Activated T-cell treated with anti-CD3 and anti-CD28 coated beads, Interleukin-2, amount 50 U/mL, for 4 hours (primary cell): Measurements from ENCODE around the gene WSCD2. TPM values are rescaled to one million over a fixed set of nuclear protein-coding genes. Genes with fewer than 3 reads are reported as not detected.

Source experiments
- ATAC-seq, 2 donors: fragments of 200-7000 bp; cut with Tn5 transposase; one replicate each; pipeline ENCODE4 v1.10.0; 2021
- DNase-seq: peaks from one replicate; pipeline ENCODE4 v3.0.0-alpha.2; 2020
- H3K27me3 Mint-ChIP-seq: one replicate; pipeline ENCODE4 v1.8.0; 2021; ENCODE audit warnings: low read depth, mixed read lengths
- H3K36me3 Mint-ChIP-seq: one replicate; pipeline ENCODE4 v1.8.0; 2022; ENCODE audit warnings: mixed read lengths; ENCODE audit not compliant: insufficient read depth
- H3K4me1 Mint-ChIP-seq: one replicate; pipeline ENCODE4 v1.8.0; 2021; ENCODE audit warnings: low read depth, mixed read lengths
- H3K4me3 Mint-ChIP-seq: one replicate; pipeline ENCODE4 v1.8.0; 2021; ENCODE audit warnings: mild to moderate bottlenecking, moderate library complexity, mixed read lengths
- H3K9me3 Mint-ChIP-seq: one replicate; pipeline ENCODE4 v1.8.0; 2021; ENCODE audit warnings: mixed read lengths
- total RNA-seq, 3 donors: library from RNA; stranded (reverse); gene quantifications; one replicate each; pipeline ENCODE4 v1.2.1, GENCODE V29; 2021

Gene WSCD2
- total RNA-seq, 3 donors from 2014 or later = not detected

GRCh38 chr12:108265505-108265904, 136.4 kb downstream of the WSCD2 start:
- no peaks in the 10 kb centered on the region for H3K4me1 Mint-ChIP-seq
- H3K27me3 Mint-ChIP-seq = peaks cover 2% of the 10 kb centered on the region
- H3K4me3 Mint-ChIP-seq = no peak overlapping the region
- no peak for ATAC-seq
- no peak for DNase-seq
- peaks cover 12% of the 10 kb centered on the region for H3K9me3 Mint-ChIP-seq
- no peaks in the 10 kb centered on the region for H3K36me3 Mint-ChIP-seq

DNA sequence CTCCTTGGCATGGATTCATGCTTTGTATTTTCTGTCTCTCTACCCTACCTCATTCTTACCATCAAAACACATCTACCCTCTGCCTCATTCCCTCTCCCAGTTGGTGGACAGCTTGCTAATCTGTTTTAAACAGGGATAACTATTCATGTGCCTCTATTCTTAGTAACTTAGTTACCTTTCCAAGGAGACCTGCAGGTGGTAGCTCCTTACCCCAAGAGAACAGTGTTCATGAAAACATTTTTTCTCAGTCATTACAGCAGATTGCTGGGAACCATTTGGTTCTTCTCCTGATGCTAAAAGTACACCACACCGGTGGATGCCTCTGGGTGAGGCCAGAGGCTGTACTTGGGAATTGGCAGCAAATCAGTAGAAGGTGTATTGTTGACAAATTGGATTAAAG, 137.0 kb downstream of the WSCD2 start:
- Mint-ChIP-seq H3K4me3 (no peak overlapping the region), H3K9me3 (peaks cover 6% of the 10 kb centered on the region)

GRCh38 chr12:108267450-108267849, 138.4 kb downstream of the WSCD2 start:
- Mint-ChIP-seq H3K9me3 (no peaks in the 10 kb centered on the region), H3K36me3 (no peaks in the 10 kb centered on the region), H3K4me3 (no peak overlapping the region), H3K4me1 (no peaks in the 10 kb centered on the region), H3K27me3 (peaks cover 2% of the 10 kb centered on the region)
- no peak for ATAC-seq
- no peak for DNase-seq

More for the DNA sequence above, 137.0 kb downstream of the WSCD2 start:
- Mint-ChIP-seq H3K27me3 (peaks cover 2% of the 10 kb centered on the region), H3K4me1 (no peaks in the 10 kb centered on the region), H3K36me3 (no peaks in the 10 kb centered on the region)
- ATAC-seq (no peak), DNase-seq (no peak)

GRCh38 chr12:108268397-108268796, 139.3 kb downstream of the WSCD2 start:
- DNase-seq (no peak), ATAC-seq (no peak)
- no peak overlapping the region for H3K4me3 Mint-ChIP-seq
- no peaks in the 10 kb centered on the region for H3K9me3 Mint-ChIP-seq
- peaks cover 2% of the 10 kb centered on the region for H3K27me3 Mint-ChIP-seq
- no peaks in the 10 kb centered on the region for H3K36me3 Mint-ChIP-seq
- H3K4me1 Mint-ChIP-seq = no peaks in the 10 kb centered on the region

DNA sequence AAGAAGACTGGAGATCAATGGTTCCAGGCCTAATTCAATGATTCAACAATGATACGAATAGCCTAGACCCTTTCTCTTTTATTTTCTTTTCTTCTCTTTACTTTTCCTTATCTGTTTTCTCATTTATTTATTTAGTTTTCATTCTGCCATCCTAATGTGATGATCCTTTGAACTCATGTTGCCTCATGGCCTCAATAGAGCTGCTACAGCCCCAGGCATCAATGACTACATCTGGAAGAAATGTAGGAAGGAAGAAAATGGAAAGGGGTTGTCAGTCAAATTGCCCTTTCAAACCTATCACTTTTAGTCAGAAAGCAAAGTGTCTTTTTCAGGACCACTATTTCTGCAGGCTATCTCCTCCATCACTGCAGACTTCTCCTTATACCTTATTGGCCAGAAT, 140.1 kb downstream of the WSCD2 start:
- DNase-seq (no peak), ATAC-seq (no peak)
- Mint-ChIP-seq H3K4me3 (no peak overlapping the region), H3K4me1 (no peaks in the 10 kb centered on the region), H3K27me3 (peaks cover 2% of the 10 kb centered on the region), H3K9me3 (no peaks in the 10 kb centered on the region), H3K36me3 (no peaks in the 10 kb centered on the region)

GRCh38 chr12:108270035-108270848, 141.2 kb downstream of the WSCD2 start:
- no peak overlapping the region for H3K4me3 Mint-ChIP-seq
- no peak for ATAC-seq
- H3K9me3 Mint-ChIP-seq = no peaks in the 10 kb centered on the region
- no peaks in the 10 kb centered on the region for H3K4me1 Mint-ChIP-seq
- no peak for DNase-seq
- no peaks in the 10 kb centered on the region for H3K27me3 Mint-ChIP-seq
- H3K36me3 Mint-ChIP-seq = no peaks in the 10 kb centered on the region

- no peaks in the 10 kb centered on the region for H3K36me3 Mint-ChIP-seq
- DNase-seq (no peak), ATAC-seq (no peak)
- no peaks in the 10 kb centered on the region for H3K9me3 Mint-ChIP-seq
- H3K4me3 Mint-ChIP-seq = no peak overlapping the region
- H3K27me3 Mint-ChIP-seq = no peaks in the 10 kb centered on the region
- H3K4me1 Mint-ChIP-seq = no peaks in the 10 kb centered on the region
These were observed 141.7 kb downstream of the WSCD2 start for GRCh38 chr12:108270849-108271143.

DNA sequence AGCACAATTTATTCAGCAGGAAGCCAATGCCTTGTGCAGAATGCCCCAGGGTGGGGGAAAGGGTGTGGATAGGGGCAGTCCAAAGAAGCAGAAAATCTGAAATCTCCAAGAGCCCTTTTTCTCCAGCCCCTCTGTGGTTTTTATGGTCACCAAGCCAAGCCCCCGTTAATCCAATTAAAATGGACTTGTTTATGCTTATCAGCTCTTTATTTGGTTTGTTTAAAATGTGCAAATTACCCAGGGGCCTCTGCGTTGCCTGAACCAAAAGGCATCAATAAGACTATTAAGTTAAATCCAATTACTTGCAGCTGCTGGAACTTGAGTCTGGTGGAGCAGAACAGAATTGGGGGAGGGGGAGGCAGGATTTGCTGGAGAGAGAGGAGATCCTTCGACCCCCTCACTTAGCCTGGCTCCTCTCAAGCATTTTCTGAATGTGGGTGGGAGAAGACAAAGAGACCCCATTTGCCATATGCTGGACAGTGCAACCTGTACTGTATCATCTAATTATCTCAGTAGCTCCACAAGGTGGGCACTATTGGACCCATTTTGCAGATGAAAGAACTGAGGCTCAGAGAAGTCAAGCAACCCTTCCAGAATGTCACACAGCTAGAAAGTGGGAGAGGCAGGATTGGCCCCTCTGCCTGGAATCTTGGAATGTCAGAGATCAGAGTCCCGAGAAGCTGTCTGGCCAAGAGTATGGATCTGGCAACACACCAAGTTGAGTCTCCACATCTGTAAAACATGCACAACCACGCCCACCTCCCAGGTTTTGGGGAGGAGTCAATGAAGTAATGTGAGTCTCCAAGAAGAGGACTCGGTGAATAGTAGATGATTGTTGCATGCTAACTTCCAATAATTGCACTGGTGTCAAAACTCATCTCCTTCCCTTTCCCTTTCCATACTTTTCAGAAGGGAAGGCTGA, 143.1 kb downstream of the WSCD2 start:
- ATAC-seq = no peak
- Mint-ChIP-seq H3K36me3 (no peaks in the 10 kb centered on the region), H3K4me1 (no peaks in the 10 kb centered on the region), H3K27me3 (no peaks in the 10 kb centered on the region), H3K9me3 (no peaks in the 10 kb centered on the region), H3K4me3 (no peak overlapping the region)
- DNase-seq = no peak

- no peaks in the 10 kb centered on the region for H3K27me3 Mint-ChIP-seq
- no peaks in the 10 kb centered on the region for H3K4me1 Mint-ChIP-seq
- ATAC-seq = no peak
- no peaks in the 10 kb centered on the region for H3K9me3 Mint-ChIP-seq
- no peak overlapping the region for H3K4me3 Mint-ChIP-seq
- DNase-seq = no peak
- H3K36me3 Mint-ChIP-seq = no peaks in the 10 kb centered on the region
These were observed 144.1 kb downstream of the WSCD2 start for GRCh38 chr12:108273217-108273616.

- Mint-ChIP-seq H3K4me3 (no peak overlapping the region), H3K36me3 (no peaks in the 10 kb centered on the region), H3K27me3 (no peaks in the 10 kb centered on the region), H3K4me1 (peaks cover 4% of the 10 kb centered on the region), H3K9me3 (no peaks in the 10 kb centered on the region)
- ATAC-seq = no peak
- no peak for DNase-seq
These were observed 148.5 kb downstream of the WSCD2 start for GRCh38 chr12:108277613-108278012.

DNA sequence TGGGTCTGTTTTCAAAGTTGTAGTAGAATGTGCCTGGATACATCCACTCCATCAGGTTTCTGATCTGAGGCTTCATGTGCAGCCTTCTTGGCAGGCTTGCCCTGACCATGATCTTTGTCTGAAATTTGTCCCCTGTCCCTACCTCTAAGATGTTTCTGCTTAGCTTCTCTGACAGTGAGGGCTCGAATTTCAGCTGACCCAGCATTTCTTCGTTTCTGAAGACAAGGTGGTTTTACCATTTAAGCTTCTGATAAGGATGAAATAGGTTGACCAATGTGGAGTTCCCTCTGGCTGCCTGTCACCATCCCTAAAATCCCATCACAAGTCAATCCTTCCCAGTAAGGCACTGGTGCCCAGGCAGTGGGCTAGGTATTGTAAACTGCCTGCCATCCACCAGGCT, 153.1 kb downstream of the WSCD2 start:
- Mint-ChIP-seq H3K27me3 (peaks cover 2% of the 10 kb centered on the region), H3K4me1 (peaks cover 18% of the 10 kb centered on the region), H3K36me3 (no peaks in the 10 kb centered on the region), H3K4me3 (no peak overlapping the region), H3K9me3 (no peaks in the 10 kb centered on the region)
- DNase-seq (no peak), ATAC-seq (no peak)

DNA sequence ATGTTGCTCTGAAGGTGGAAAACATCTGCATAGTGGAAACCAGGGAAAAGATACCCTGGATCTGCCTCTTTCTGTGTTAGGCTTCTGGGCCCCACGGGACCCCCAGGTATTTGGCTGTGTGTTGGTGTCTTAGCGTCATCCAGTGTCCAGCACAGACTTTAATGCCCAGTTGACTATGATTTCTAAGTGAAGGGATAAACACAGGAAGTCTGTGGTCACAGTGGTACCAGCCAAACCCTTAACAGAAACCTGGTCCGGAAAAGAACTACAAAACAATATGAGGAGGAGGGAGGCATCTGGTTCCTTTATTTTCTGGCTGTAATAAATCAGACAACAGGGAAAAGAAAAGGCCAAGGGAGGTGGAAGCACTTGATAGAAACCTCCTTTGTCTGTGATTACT, 153.6 kb downstream of the WSCD2 start:
- H3K4me1 Mint-ChIP-seq = peaks cover 18% of the 10 kb centered on the region
- H3K4me3 Mint-ChIP-seq = no peak overlapping the region
- no peaks in the 10 kb centered on the region for H3K36me3 Mint-ChIP-seq
- no peaks in the 10 kb centered on the region for H3K9me3 Mint-ChIP-seq
- peaks cover 2% of the 10 kb centered on the region for H3K27me3 Mint-ChIP-seq
- ATAC-seq = no peak
- no peak for DNase-seq

DNA sequence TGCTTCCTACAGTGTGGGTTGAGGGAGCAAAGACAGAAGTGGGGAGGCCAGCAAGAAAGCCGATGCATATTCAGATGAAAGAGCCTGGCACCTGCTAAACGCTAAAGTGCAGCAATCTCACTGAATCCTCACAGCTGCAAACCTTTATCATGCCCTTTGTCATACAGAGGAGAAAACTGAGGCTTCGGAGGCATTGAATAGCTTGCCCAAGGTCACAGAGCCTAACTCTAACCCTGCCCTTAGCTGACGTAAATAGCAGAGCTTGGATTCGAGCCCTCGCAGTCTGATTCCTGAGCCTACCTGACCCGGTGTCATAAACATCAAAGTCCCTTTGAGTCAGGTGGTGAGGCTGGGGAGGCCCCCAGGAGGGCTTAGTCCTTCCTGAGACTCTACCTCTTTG, 155.1 kb downstream of the WSCD2 start:
- Mint-ChIP-seq H3K27me3 (peaks cover 4% of the 10 kb centered on the region), H3K36me3 (no peaks in the 10 kb centered on the region), H3K4me3 (no peak overlapping the region), H3K4me1 (peaks cover 18% of the 10 kb centered on the region), H3K9me3 (no peaks in the 10 kb centered on the region)
- DNase-seq (no peak), ATAC-seq (no peak)

GRCh38 chr12:108285016-108285415, 155.9 kb downstream of the WSCD2 start:
- Mint-ChIP-seq H3K27me3 (peaks cover 4% of the 10 kb centered on the region), H3K9me3 (no peaks in the 10 kb centered on the region), H3K36me3 (no peaks in the 10 kb centered on the region), H3K4me1 (peaks cover 18% of the 10 kb centered on the region), H3K4me3 (no peak overlapping the region)
- no peak for ATAC-seq
- DNase-seq = no peak

DNA sequence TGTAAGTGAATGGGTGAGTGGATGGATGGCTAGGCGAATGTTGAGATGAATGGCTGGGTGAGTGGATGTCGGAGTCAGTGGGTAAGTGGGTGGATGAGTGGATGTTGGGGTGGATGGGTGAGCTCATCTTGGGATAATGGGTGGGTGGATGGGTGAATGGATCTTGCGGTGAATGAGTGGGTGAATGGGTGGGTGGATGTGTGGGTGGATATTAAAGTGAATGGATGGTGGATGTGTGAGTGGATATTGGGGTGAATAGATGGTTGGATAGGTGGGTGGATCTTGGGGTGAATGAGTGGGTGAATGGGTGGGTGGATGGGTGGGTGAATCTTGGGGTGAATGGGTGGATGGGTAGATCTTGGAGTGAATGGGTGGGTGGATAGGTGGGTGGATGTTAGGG, 158.1 kb downstream of the WSCD2 start:
- H3K36me3 Mint-ChIP-seq = no peaks in the 10 kb centered on the region
- H3K9me3 Mint-ChIP-seq = no peaks in the 10 kb centered on the region
- H3K4me3 Mint-ChIP-seq = no peak overlapping the region
- ATAC-seq (no peak), DNase-seq (no peak)
- H3K4me1 Mint-ChIP-seq = peaks cover 17% of the 10 kb centered on the region
- peaks cover 4% of the 10 kb centered on the region for H3K27me3 Mint-ChIP-seq
